GM18517 (cell line): Measurements from ENCODE around the gene ZNF865.
A peak's percentile ranks its signal among the peaks of the same experiment; 100 is the strongest.

Experiments used
- ATAC-seq: cut with Tn5 transposase; IDR thresholded peaks from one replicate; pipeline ENCODE4 v1.9.1; 2021; ENCODE audit warnings: mild to moderate bottlenecking, moderate library complexity; ENCODE audit not compliant: unreplicated experiment

ZNF865 gene

DNA sequence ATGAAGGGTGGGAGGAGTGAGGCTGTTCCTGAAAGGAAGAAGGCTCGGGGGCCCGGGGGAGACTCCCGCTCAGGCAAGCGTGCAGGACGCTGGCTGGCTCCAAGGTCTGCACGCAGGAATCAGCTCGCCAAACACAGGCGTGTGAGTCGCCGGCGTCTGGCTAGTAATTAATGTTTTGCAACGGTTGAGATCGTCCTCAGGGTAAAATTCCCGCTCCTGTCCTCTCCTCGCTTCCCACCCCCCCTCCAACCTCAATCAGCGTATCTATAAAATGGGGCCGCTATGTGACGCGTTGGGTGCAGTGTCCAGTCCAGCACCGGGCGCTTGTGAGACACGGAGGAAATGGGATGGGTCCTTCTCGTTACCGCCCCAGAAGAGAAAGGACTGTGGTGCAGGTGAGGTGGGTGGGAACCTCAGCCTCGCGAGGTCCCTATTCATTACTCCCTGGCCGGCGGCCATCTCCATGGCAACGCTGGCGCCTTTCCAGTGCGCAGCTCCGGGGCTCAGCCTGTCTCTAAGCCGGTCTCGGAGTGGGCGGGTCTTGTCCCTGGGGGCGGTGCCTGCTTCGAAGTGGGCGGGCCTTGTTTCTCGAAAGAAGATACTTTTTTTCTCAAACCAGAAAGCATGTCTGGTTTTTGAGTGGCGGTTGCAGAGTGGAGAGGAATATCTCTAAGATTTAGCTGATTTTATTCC is 18.3 kb upstream of the ZNF865 start:
- peak; percentile 85 for ATAC-seq

DNA sequence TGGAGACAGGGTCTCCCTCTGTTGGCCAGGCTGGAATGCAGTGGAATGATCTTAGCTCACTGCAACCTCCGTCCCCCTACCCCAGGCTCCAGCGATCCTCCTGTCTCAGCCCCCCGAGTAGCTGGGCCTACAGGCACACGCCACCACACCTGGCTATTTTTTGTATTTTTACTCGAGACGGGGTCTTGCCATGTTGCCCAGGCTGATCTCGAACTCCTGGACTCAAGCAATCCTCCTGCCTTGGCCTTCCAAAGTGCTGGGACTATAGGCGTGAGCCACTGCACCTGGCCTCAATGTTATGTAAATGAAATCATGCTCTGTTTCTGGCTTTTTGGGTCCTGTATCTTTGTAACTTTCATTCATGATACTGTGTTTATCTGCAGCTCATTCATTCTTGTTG is 16.7 kb upstream of the ZNF865 start:
- ATAC-seq: no peak

GRCh38 chr19:55590109-55590508 is 15.3 kb upstream of the ZNF865 start:
- ATAC-seq: no peak

GRCh38 chr19:55590617-55591016 is 14.8 kb upstream of the ZNF865 start:
- ATAC-seq: no peak

- ATAC-seq: no peak
These were observed 13.9 kb upstream of the ZNF865 start for GRCh38 chr19:55591555-55591954.

- ATAC-seq: no peak
These were observed 12.9 kb upstream of the ZNF865 start for GRCh38 chr19:55592391-55593090.

DNA sequence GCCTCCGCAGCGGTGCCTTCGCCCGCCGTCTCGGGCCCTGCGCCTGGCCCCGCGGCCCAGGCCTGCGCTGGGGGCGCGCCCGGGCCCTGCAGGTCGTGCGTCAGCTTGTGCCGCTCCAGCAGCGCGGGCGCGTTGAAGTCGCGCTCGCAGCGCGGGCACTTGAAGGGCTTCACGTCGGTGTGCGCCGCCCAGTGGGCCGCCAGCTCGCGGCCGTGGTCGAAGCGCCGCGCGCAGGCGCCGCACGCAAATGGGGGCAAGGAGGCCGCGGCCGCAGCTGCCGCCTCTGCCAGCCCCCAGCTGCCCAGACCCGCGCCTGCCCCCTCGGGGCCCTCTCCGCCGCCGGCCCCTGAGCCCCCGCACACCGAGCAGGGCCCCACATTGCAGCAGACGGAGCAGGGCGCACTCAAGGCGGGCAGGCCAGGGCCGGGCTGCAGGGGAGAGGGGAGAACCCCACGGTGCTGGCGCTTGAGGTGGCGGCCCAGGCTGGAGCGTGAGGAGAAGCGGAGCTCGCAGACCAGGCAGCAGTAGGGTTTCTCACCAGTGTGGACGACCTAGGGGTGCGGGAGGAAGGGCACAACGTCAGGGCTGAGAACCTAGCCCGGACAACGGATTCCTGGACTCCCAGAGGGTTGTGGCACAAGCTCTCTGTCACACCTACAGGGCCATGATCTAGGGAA is 12.2 kb upstream of the ZNF865 start:
- ATAC-seq: no peak

- ATAC-seq: no peak
These were observed 10.4 kb upstream of the ZNF865 start for GRCh38 chr19:55594996-55595545.

DNA sequence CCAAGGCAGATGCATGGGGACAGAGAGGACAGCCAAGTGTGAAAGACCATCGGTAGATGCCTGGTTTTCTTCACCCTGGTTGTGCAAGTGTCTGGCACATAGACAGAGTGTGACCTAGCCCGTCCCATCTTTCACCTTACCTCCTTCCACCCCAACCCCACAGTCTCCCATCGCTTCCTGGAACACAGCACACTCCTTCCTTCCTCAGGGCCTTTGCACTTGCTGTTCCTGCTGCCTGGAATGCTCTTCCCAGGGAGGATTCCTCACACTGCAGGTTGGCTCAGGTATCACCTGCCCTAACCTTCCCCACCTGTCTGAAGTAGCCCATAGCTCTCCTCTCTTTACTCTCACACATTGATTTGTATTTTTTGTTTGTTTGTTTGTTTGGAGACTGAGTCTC is 9.1 kb upstream of the ZNF865 start:
- no peak for ATAC-seq

- no peak for ATAC-seq
These were observed 7.9 kb upstream of the ZNF865 start for GRCh38 chr19:55597501-55597921.

DNA sequence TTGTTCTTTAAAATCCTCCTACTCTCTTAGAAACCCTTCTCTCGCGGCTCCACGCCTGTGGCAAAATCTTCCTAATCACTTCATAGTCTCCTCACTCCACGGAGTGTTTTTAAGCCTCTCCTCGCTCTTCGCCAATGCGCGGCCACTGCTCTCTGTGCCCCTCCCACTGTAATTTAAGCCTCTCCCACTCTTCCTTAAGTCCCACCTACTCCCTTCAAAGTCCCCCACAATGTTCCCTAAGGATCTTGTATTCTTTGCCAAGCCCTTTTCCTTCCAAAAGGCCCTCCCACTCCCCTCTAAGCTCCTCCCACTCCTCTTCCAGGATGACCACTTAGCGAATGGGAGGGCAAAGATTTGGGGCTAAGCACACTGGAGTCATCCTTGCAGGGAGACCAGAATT is 7.4 kb upstream of the ZNF865 start:
- ATAC-seq: no peak

DNA sequence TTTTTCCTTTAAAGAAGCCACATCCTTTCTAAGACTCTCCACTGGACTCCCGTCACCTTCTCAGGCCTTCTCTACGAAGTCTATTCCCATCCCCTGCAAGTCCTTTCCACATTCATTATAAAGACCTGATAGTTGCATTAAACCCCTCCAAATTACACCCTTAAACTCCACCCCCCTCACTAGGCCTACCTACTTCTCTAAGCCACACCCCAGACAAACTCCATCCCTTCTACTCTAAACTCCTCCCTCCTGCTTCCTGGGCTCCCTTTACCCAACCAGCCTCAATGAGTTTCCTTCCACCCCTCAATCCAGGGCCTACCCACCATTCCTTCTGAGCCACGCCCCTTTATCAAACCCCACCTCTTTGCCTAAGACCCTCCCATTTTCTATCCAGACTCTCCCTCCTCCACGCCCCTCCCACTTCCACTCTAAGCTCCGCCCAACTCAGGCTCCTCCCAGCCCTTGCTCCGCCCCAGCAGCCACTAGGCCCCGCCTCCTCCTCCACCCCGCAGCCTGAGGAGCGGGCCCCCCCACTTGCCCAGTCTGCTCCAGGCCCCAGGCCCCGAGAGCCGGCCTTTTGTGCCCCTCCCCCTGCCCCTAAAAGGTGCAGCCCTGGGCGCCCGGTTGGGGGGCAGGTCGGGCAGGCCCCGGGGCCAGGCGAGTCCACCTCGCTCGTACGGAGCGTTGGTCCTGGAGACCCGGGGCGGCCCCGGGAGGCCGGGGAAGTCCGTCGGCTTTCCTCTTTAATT is 6.6 kb upstream of the ZNF865 start:
- ATAC-seq: peak; percentile 45

- ATAC-seq: peak; percentile 45
These were observed 6.0 kb upstream of the ZNF865 start, which contains the start of gene FIZ1 for GRCh38 chr19:55599468-55599841. Gene FIZ1 (minus strand): TSS chr19:55599517. CDS start chr19:55597865, 1,652 bp downstream.

DNA sequence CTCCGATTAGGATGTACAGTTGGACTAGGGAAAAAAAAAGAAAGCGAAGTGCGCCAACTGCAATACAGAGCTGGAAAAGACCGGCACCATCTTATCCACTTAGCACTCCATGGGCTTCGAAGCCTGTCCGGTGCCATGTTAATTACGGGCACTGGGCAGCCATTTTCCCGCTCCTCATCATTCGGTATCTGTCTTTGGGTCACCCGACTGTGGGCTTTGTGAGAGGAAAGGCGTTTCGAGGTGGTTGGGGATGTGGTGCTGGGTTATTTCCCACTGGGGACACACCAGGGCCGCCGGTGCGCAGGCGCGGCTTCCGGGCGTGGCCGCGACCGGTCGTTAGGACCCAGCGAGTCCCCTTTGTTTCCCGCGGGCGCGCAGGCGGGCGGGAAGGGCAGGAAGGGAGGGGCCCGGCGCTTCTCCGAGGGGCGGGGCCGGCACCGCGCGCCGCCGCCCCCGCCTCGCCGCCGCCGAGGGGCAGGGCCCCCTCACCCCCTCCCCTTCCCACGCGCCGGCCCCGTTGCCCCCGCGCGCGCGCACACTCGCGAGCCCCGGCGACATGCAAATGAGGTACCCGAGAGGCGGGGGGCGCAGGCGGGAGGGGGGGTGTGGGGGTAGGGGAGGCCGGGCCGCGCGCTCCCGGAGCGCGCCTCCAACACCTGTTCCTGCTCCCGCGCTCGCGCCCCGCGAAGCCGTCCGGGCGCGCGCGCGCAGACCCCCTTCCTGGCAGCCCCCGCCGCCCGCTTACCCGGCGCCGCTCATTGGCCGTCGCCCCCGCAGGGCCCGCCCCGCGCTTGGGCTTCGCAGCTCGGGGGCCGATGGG is 5.4 kb upstream of the ZNF865 start, which contains the start of gene ZNF524:
Gene ZNF524, plus strand, starts transcription at position 447 of the 820 bp plus-strand sequence. CDS start 1,825 bp downstream, outside the sequence.
- ATAC-seq: peak; percentile 45

DNA sequence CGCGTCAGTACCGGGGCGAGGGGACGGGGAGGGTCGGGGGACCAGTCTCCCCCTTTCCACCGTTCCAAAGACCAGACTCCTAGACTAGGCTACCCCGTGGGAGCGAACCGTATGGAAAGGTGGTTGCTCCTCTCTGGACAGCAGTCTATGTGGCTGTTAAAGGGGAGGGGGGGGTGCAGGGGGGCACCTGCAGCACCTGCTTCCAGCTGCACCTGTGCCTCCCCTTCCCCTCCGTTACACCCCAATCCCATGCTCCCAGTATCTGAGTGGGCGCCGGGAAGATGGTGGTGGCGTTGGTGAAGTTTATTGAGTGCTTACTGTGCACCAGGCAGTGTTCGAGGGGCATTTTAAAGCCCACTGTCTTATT is 4.8 kb upstream of the ZNF865 start:
- ATAC-seq: no peak

DNA sequence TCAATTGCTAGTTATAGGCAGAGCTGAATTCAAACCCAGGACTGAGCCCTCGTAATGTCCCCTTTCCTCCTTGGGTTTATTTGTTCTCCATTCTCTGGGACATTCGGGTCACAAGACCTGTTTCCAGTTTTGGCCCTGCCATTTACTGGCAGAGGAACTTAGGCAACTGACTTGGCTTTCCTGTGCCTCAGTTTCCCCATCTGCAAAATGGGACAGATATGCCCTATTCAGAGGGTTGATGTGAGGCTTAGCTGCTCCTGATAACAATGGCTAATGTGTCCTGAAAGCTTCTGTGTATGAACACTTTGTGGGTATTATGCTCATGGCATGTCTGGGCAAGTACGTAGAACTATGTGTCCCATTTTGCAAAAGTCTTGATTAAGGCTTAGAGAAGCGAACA is 4.4 kb upstream of the ZNF865 start:
- no peak for ATAC-seq

DNA sequence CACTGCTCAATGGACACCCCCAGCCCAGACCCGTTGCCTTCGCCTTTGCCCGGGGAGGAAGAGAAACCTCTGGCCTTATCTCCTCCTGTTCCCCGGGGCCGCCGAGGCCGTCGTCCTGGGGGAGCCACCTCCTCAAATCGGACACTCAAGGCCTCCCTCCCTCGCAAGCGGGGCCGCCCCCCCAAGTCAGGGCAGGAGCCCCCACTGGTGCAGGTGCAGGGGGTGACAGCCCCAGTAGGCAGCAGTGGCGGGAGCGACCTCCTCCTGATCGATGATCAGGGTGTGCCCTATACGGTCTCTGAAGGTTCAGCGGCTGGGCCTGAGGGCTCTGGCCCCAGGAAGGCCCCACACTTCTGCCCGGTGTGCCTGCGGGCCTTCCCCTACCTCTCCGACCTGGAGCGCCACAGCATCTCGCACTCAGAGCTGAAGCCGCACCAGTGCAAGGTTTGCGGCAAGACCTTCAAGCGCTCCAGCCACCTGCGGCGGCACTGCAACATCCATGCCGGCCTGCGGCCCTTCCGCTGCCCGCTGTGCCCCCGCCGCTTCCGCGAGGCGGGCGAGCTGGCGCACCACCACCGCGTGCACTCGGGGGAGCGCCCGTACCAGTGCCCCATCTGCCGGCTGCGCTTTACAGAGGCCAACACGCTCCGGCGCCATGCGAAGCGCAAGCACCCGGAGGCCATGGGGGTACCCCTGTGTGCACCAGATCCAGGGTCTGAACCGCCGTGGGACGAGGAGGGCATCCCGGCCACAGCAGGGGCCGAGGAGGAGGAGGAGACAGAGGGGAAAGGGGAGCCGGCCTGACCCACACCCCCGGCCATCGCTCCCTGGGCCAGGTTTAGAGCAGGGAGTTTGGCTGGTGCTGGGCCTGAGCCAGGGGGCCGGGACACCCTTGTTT is 3.1 kb upstream of the ZNF865 start:
- no peak for ATAC-seq

GRCh38 chr19:55603115-55603514 is 2.3 kb upstream of the ZNF865 start:
- ATAC-seq: no peak
